ENCODE measurements around the gene HSPA9. TPM values are rescaled to one million over a fixed set of nuclear protein-coding genes. Genes with fewer than 3 reads are reported as not detected.

Gene HSPA9
- total and polyA plus RNA-seq, 2 of the 13 experiments (the other 11 are each of a cell fraction or from before 2014, with no cell fraction given) = 165 to 478 TPM

DNA sequence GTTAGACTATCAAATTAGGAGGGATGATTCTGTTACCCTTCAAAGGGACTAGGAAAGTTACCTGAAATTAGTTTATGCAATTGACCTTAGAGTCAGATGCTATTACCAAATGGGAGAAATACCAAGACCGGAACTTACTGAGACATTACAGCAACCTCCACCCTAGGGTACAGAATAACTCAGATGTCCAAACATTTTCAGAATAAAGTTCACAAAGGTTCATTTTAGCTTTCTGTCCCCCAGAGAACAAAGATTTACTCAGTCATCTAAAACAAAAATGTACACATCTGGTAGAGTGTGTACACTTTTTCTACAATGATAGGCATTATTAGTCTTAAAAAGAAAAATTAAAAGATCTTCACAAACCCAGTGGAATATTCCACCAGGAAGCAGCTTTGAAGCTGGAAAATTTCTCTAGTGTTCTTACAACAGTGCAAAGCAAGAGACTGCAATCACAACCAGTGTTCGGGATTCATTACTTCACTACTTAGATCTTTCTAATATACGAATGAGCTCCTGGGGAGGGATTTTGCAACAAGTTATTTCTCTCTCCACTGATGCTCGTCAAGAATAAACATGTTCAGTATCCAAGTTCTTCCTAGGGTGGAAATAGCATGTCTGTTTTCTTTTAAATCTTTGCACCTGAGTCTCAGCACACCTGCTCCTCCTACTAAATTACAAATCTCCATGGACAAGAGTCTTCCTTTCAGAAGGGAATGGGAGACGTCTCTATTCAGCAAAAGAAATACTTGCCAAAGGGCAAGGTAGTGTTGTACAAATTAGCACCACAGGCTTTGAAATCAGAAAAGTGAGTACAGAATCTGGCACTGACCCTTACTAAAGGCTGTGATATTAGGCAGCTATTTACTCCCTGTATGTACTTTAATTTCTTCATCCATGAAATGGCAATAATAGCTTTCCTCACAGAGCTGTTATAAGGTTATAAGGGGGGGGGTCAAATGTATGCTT is 40.9 kb downstream of the HSPA9 start:
- Histone ChIP-seq H4K20me1 (ENCODE audit: insufficient read depth, low read length) (peaks cover 13% of the 10 kb centered on the region; the same call in 1 of the 2 replicates), H3K4me1 (ENCODE audit: insufficient read depth, low read length) (peaks cover 91% of the 10 kb centered on the region), H3K27me3 (ENCODE audit: control insufficient read depth in 1 of 2, insufficient read depth in 2 of 2, low read length in 2 of 2) (no peaks in the 10 kb centered on the region), H2AFZ (ENCODE audit: low read length) (no peak overlapping the region), H3K4me3 (replicated peaks in 1 of 3; ENCODE audit: insufficient read depth in 1 of 3, low read depth in 2 of 3, low read length in 3 of 3) (peak overlapping the region; percentile 23 to 33 (median 27); a peak in 3 of 6 replicates), H3K4me2 (ENCODE audit: low read depth, low read length) (peak overlapping the region; percentile 71), H3K27ac (ENCODE audit: extremely low read length, insufficient read depth, low read length) (peak overlapping the region; percentile 81), H3K36me3 (replicated peaks in 1 of 2; ENCODE audit: control insufficient read depth in 1 of 2, insufficient read depth in 2 of 2, low read length in 2 of 2) (peaks cover 9 to 23% of the 10 kb centered on the region in 2 experiments), H3K79me2 (ENCODE audit: insufficient read depth, low read length) (peaks cover 83% of the 10 kb centered on the region), H3K9me3 (ENCODE audit: low read length) (no peaks in the 10 kb centered on the region), H3K9ac (ENCODE audit: insufficient read depth, low read depth, low read length) (peak overlapping the region; percentile 63)
- POLR2A ChIA-PET = interaction anchor here (0.7 to 1.7 kb wide), 9 partner anchors 9 to 74 kb away, joined by 3 to 24 read pairs (median 4); partner anchors contain the start of genes ETF1 and HSPA9
- peak; percentile 85 for DNase-seq (ENCODE audit: low spot score)
- CTCF ChIA-PET (ENCODE audit: low intra/inter-chr PET ratio, low total read pairs) = no interaction called here
- BruUV-seq (replicated peaks) = TSS peak; percentile 99
- WGBS (ENCODE audit: low lambda C conversion rate) = 10% methylated on average over 5 of the region's 5 CpGs
- intact Hi-C loops (cut with micrococcal nuclease; ENCODE audit: unreplicated experiment) (no loop called here), in situ Hi-C loops (cut with HindIII; ENCODE audit: extremely low pct_ligation_motif_present, low pct_unique_long_range_greater_than_20kb) (no loop called here)
- peak; percentile 89 for FAIRE-seq
- peak; percentile 64 for ATAC-seq
- TF ChIP-seq NR3C1 (CRISPR knock-in tag; IDR thresholded peaks at IDR 0.05) (no peak), TBL1XR1 (IDR thresholded peaks at IDR 0.05; ENCODE audit: borderline replicate concordance, low read length, partially characterized antibody) (peak; percentile 68), ZNF331 (CRISPR knock-in tag; IDR thresholded peaks at IDR 0.05) (0 out of 2 replicates have a peak, but pooled peaks have one; percentile 14), ZBTB20 (CRISPR knock-in tag; IDR thresholded peaks at IDR 0.05; ENCODE audit: borderline replicate concordance, low read depth) (no peak), FOXA3 (CRISPR knock-in tag; IDR thresholded peaks at IDR 0.05) (peak; percentile 73), FOXK1 (CRISPR knock-in tag; IDR thresholded peaks at IDR 0.05; ENCODE audit: borderline replicate concordance, low read depth) (0 out of 2 replicates have a peak, but pooled peaks have one; percentile 21), ZNF292 (CRISPR knock-in tag; IDR thresholded peaks at IDR 0.05; ENCODE audit: borderline replicate concordance, low read depth) (no peak), NCOR1 (IDR thresholded peaks at IDR 0.05; ENCODE audit: borderline replicate concordance, low read length) (peak; percentile 51; the same call in 1 of the 2 replicates)
- TF ChIP-seq, protein P1, sequence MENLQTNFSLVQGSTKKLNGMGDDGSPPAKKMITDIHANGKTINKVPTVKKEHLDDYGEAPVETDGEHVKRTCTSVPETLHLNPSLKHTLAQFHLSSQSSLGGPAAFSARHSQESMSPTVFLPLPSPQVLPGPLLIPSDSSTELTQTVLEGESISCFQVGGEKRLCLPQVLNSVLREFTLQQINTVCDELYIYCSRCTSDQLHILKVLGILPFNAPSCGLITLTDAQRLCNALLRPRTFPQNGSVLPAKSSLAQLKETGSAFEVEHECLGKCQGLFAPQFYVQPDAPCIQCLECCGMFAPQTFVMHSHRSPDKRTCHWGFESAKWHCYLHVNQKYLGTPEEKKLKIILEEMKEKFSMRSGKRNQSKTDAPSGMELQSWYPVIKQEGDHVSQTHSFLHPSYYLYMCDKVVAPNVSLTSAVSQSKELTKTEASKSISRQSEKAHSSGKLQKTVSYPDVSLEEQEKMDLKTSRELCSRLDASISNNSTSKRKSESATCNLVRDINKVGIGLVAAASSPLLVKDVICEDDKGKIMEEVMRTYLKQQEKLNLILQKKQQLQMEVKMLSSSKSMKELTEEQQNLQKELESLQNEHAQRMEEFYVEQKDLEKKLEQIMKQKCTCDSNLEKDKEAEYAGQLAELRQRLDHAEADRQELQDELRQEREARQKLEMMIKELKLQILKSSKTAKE (CRISPR knock-in tag; IDR thresholded peaks at IDR 0.05; ENCODE audit: borderline replicate concordance) = peak; percentile 92
- TF ChIP-seq, protein P2, sequence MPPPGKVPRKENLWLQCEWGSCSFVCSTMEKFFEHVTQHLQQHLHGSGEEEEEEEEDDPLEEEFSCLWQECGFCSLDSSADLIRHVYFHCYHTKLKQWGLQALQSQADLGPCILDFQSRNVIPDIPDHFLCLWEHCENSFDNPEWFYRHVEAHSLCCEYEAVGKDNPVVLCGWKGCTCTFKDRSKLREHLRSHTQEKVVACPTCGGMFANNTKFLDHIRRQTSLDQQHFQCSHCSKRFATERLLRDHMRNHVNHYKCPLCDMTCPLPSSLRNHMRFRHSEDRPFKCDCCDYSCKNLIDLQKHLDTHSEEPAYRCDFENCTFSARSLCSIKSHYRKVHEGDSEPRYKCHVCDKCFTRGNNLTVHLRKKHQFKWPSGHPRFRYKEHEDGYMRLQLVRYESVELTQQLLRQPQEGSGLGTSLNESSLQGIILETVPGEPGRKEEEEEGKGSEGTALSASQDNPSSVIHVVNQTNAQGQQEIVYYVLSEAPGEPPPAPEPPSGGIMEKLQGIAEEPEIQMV (CRISPR knock-in tag; IDR thresholded peaks at IDR 0.05; ENCODE audit: low read depth) = no peak
- TF ChIP-seq, protein P3, sequence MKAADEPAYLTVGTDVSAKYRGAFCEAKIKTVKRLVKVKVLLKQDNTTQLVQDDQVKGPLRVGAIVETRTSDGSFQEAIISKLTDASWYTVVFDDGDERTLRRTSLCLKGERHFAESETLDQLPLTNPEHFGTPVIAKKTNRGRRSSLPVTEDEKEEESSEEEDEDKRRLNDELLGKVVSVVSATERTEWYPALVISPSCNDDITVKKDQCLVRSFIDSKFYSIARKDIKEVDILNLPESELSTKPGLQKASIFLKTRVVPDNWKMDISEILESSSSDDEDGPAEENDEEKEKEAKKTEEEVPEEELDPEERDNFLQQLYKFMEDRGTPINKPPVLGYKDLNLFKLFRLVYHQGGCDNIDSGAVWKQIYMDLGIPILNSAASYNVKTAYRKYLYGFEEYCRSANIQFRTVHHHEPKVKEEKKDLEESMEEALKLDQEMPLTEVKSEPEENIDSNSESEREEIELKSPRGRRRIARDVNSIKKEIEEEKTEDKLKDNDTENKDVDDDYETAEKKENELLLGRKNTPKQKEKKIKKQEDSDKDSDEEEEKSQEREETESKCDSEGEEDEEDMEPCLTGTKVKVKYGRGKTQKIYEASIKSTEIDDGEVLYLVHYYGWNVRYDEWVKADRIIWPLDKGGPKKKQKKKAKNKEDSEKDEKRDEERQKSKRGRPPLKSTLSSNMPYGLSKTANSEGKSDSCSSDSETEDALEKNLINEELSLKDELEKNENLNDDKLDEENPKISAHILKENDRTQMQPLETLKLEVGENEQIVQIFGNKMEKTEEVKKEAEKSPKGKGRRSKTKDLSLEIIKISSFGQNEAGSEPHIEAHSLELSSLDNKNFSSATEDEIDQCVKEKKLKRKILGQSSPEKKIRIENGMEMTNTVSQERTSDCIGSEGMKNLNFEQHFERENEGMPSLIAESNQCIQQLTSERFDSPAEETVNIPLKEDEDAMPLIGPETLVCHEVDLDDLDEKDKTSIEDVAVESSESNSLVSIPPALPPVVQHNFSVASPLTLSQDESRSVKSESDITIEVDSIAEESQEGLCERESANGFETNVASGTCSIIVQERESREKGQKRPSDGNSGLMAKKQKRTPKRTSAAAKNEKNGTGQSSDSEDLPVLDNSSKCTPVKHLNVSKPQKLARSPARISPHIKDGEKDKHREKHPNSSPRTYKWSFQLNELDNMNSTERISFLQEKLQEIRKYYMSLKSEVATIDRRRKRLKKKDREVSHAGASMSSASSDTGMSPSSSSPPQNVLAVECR (CRISPR knock-in tag; IDR thresholded peaks at IDR 0.05; ENCODE audit: borderline replicate concordance) = no peak
- TF ChIP-seq, protein P4, sequence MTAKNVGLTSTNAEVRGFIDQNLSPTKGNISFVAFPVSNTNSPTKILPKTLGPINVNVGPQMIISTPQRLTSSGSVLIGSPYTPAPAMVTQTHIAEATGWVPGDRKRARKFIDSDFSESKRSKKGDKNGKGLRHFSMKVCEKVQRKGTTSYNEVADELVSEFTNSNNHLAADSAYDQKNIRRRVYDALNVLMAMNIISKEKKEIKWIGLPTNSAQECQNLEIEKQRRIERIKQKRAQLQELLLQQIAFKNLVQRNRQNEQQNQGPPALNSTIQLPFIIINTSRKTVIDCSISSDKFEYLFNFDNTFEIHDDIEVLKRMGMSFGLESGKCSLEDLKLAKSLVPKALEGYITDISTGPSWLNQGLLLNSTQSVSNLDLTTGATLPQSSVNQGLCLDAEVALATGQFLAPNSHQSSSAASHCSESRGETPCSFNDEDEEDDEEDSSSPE (CRISPR knock-in tag; IDR thresholded peaks at IDR 0.05) = no peak
